GM20431 (cell line): ENCODE measurements around the gene SSX2IP.
"Not testable (repeated sequence)": the region's sequence is repeated elsewhere in the genome, so short reads cannot be mapped to it uniquely, and the experiment has no call there.

Experiments
- in situ Hi-C: fragments of 300-500 bp; cut with MseI, MboI; formaldehyde crosslinking; loops from one replicate; pipeline ENCODE4 v1.15.0; 2020; ENCODE audit warnings: low sequenced_read_pairs; ENCODE audit not compliant: unreplicated experiment

Gene SSX2IP

DNA sequence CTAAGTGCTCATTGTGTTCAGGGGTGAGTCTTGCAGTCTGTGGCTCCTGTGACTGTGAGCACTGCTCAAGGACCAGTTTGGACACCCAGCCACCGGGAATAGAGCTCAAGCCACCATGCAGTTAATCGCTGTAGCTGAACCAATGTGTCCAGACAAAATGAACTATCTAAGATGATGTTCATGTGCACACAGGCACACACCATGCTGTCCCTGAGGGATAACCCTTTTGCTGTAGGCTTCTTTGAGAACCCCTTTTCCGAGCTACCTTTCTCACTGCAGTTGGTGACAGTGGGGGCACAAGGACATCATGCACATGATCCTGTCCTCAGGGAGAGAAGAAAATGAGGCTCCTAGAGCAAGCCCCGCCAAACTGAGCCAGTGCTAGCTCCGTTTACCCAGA is 65.4 kb downstream of the SSX2IP start:
- in situ Hi-C loops: loop anchor here (10.0 kb wide), 1 partner anchor 180 kb away; no protein-coding TSS in a partner anchor

DNA sequence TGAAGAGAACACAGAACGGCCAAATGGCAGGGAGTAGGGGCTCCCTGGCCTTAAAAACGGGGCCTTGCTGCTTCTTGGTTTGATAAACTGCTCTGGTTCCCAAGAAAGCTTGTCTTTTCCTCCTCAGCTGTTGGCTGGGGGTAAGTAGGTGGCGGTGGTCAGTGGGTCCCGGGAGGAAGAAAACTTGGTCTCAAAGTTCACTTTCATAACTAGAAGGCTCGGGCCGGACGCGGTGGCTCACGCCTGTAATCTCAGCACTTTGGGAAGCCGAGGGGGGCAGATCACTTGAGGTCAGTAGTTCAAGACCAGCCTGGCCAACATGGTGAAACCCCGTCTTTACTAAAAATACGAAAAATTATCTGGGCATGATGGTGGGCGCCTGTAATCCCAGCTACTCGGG is 68.7 kb downstream of the SSX2IP start:
- in situ Hi-C loops: loop anchor here (10.0 kb wide), 1 partner anchor 177 kb away; no protein-coding TSS in a partner anchor

DNA sequence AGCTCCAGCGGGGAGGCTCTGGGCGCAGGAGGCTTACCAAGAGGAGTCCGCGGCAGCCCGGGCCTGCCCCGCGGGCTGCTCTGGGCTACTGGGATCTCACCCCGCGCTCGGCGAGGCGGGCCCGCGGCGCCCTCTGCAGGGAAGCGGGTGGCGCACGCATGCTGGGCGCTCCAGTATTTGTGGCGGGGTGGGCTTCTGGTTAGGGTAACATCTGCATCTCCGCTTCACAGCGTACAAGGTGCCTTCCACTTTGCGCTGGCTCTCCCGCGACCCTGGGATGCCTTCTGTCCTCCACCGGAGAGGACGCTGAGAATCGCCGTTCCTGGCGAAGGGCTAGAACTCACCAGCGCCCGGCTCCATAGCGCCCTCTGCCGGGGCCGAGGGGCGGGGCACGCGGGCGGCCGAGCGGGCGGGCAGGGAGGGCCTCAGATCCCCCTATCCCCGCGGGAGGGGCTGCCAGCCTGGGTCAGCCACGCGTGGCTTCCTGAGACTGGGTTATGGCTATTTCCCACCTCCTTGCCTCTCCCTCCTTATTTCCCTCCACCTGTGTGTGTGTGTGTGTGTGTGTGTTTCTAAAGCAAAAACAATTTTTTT is 69.4 kb downstream of the SSX2IP start:
- in situ Hi-C loops: loop anchor here (10.0 kb wide), 1 partner anchor 176 kb away; no protein-coding TSS in a partner anchor

DNA sequence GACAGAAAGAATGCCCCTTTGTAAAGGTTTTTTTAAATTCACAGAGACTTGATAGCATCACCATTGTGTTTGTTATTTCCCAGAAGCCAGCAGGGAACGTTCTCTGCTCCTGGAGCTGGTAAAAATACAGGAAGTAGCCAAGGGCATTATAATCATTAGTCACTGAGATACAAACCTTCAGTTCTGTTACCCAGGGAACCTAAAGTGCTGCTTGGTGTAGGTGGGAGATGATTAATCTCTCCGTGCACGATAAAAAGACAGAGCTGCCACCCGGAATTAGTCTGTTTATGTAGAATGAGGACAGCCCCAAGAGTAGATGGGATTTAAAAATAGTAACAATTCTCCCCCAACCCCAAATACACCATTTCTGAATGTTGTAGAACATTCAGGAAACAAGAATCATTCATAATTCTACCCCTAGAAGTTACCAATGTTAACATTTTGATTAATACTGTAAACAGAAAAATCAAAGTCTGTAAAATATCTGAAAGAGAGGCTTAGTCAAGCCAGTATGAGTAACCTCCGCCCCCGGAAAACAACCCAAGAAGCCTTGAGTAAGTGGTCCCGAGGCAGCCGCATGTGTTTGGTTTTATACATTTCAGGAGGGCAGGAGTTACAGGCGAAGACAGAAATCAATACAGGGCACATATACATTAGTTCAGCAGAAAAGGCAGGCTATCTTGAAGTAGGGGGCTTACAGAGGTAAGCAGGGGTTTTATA is 70.7 kb downstream of the SSX2IP start:
- in situ Hi-C loops: loop anchor here (10.0 kb wide), 1 partner anchor 175 kb away; no protein-coding TSS in a partner anchor

DNA sequence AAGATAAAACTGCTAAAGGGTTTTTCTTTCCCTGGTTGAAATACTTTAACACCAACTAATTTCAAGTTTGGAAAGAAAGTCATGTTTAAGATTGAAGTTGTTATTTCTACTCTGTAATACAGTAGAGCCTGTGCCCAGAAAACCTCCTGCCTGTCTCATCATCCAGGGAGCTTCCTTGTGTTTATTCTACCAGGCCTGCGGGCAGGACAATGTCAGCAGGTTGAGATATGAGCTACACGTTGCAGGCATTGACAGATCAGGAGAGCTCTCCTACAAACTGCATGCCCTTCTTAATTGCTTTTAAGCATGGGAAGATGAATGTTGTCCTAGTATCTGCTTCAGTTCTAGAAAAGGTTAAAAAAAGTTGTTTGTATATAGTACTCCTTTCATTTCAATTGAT is 72.9 kb downstream of the SSX2IP start:
- in situ Hi-C loops: no loop called here

DNA sequence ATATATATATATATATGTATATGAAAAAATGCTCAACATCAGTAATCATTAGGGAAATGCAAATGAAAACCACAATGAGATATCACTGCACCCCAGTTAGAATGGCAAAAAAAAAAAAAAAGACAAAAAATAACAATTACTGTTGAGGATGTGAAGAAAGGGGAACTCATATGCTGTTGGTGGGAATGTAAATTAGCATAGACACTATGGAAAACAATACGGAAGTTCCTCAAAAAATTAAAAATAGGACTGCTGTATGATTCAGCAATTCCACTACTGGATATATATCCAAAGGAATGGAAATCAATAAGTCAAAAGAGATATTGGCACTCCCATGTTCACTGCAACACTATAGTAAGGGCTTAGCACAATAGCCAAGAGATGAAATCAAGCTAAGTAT is 74.5 kb downstream of the SSX2IP start:
- in situ Hi-C loops: no loop called here

DNA sequence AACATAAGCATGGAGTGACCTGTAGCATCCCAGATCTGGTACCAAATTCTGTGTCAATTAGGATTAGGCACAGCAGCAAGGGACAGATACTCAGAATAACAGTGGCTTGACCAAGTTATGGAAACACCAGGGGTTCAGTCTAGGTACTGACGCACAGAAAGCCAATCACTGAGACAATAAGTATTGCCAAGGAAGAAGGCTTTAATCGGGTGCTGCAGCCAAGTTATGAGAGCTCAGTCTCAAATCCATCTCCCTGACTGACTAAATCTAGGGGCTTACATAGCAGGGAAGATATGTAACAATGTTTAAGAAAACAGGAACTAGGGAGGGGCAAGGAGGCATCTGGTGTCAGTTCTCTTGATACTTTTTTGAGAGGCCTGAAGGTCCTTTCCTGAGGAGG is 76.4 kb downstream of the SSX2IP start:
- in situ Hi-C loops: no loop called here

DNA sequence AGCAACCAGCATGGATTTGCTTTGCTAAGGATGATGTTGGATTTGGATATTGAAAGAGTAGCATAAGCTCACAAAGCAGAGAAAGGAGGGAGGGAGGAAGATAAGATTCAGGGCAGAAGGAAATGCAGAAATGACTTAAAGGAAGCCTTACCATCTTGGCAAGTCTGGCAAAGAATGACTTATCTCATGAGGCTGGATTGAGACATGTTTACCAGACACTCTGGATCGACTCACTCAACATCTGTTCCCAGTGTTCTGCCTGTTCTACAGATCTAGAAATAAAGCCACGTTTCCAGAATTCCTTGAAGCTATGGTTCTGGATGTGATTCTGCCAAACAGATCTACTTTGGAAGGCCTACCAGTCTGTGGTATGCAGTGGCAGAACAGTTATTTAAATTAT is 77.2 kb downstream of the SSX2IP start:
- in situ Hi-C loops: no loop called here

DNA sequence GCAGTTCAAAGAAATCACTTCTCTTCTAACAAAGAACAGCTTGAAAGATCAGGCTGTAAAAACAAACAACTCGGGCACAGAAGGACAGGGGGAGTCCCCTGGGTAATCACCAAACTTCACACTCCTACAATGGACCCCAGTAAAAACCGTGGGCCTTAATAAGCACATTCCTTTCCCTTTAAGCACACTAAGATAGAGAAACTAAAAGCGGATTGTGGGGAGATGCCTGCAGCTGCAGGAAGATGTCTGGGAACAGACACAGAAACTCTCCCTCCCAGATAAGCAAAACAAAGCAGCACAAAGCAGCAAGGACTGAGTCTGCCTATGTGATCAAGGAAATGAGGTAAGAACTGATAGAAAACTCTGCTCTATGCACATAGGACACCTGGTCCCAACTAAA is 78.5 kb downstream of the SSX2IP start:
- in situ Hi-C loops: no loop called here

DNA sequence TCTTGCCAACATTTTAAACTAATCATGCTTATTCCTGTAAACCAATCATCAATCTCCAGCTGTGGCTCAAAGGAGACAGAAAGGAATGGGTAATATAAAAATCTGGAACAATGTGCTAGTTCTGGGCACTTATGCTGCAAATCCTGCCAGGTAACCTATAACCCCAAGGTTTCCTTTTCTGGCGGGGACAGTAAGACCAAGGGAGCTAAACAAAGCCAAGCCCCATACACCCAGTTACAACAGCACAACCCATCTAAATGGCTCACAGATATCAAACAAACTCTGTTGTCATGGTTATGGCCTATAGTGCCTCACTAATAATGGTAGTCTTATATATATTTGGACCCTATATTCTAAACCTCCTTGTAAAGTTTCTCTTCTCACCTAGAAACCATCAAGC is 79.2 kb downstream of the SSX2IP start:
- in situ Hi-C loops: no loop called here

DNA sequence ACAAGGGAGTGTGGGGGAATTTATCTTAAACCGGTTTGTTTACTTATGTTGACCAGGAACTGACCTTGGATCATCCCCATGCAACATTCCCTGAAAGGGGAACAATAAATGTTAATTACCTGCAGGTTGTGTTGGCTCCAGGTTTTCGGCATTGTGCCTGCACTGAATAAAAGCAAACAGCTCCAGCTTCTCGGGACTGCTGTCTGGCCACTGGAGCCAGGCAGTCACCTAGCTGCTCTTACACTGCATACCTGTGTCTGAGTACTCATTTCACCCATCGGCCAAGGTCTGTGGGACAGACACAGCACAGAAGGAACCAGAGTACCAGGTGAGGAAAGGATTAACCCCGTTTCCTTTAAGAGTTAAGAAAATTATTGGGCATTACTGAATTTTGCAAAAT is 83.3 kb downstream of the SSX2IP start:
- in situ Hi-C loops: no loop called here

DNA sequence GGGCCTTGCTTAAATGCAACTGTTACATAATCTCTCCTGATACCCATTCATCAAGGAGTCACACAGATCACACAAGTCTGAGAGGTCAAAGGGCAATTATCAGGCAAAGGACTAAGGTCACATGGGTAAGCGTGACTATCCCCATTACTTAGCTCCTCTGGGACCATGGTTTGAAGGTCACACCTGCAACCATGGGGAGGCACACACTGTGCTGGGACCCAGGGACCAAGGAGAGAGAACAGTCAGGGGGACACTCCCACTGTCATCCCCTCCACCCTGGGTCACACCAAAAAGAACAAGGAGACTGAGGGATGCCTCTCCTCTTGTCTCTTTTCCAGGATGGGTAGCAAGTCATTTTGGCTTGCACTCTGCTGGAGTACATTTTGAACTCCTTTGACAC is 85.1 kb downstream of the SSX2IP start:
- in situ Hi-C loops: no loop called here

DNA sequence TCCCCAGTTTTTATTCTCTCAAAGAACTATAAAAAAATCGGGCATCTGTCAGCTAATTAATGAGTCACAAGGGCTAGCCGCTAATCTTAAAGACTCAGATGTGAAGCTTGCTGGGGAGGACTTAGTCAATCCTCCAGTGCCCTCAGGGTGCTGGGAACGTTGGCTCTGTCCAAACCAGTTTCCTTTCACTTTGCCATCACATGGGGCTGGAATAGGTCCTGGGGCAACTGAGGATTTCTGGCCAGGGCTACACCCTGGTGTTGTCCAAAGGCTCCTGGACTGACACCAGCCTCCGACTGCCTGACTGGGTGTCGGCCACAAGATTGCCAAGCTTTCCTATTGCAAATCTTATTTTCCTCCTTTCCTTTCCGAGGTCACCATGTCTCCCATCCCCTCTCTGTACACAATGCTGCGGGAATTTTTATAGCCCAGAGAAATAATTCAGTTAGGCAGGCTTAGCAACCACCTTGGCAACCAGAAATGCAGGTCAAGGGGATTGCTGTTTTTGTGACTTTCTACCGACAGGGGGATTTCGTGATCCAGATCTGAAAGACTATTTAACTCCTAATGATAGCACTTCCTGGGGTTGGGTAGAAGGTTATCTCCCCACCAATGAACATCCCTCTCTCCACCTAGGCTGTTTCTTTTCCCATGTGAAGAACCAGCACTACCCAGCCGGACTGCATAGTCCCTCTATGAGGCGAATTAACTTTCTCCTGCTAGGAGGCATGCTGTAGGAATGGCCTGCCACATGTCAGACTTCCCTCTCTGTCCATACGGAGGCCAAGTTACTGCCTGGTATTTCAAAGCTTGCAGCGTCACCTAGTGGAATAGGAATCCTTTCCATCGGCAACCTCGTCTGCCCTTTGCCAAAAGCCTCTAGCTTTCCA is 86.1 kb downstream of the SSX2IP start:
- in situ Hi-C loops: no loop called here

DNA sequence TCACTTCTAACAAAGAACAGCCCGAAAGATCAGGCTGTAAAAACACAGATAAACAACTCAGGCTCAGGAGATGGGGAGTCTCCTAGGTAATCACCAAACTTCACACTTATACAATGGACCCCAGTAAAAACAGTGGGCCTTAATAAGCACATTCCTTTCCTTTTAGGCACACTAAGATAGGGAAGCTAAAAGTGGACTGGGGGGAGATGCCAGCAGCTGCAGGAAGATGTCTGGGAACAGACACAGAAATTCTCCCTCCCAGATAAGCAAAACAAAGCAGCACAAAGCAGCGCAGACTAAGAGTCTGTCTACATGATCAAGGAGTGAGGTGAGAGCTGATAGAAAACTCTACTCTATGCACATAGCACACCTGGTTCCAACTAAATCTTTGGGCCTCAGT is 87.0 kb downstream of the SSX2IP start:
- in situ Hi-C loops: no loop called here

DNA sequence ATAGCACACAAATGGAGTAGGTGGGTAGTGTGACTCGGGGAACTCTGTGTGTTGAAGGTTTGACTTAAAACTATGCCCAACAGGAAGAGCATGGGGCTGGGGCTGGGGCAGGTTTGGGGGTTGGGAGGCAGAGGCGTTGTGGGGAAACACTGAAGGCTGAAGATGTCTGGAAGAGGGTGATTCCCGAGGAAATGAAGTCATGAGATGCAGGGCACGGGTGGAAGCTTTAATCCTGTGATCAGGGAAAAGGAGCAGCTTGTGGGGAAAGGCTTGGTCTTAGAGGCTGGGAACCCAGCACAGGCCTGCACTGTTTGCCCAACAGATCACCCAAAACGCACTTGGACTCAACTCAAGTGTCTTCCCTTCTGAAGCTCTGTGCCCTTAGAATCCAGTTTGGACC is 89.5 kb downstream of the SSX2IP start:
- in situ Hi-C loops: no loop called here

DNA sequence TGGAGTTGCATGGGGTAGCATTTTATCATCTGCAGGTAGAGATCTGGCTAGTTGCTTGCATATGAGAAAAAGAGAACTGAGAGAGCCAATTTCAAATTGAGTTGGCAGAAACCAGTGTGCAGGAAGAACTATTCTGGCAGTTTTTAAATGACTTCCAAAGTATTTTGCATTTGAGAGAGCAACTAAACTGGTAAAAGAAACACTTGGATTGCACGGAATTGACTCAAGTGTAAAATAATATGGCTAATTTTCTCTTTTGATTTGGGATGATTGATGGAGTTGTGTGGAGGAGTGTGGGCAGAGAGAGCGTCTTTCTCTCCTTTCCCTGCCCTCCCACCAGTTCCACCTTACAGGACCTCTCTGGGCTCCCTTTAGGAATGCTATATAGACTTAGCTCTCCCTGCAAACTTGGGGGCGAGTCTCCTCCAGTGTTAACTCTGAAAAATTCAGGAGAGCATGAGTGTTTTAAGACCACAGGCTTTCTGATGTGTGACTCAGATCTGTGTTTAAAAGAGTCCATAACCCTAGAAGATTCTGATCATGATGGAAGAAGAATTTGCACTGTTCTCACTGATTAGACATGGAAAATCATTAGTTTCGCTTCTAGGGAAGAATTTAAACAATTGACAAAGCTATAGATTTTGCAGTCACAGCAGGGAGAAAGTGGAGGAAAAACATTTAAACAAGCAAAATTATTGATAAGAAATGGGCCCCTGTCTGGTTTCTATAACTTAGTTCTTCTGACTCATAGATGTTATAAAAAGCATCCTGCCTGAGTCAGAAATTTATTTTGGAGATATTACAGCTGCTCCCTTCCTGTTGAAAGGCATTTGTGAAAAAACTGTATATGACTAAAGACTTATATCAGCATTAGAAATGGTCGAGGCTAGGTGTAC is 91.2 kb downstream of the SSX2IP start:
- in situ Hi-C loops: no loop called here

DNA sequence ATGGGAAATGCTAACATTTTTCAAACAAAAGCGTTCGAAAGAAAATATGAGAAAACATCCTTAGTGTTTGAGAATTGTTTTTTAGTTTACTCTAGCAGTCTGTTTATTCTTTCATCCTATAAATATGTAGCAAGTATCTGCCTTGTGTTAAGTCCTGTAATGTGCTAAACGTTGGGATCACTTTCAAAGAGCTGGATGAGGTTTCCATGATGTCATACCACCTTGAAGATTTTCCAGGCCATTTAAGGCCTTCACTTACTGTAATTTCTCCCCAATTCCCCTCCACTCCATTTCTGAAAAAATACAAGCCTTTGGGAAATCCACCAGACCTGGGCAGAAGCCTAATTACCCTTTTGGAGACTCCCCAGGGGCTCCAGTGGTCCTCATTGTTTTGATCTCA is 91.8 kb downstream of the SSX2IP start:
- in situ Hi-C loops: no loop called here

DNA sequence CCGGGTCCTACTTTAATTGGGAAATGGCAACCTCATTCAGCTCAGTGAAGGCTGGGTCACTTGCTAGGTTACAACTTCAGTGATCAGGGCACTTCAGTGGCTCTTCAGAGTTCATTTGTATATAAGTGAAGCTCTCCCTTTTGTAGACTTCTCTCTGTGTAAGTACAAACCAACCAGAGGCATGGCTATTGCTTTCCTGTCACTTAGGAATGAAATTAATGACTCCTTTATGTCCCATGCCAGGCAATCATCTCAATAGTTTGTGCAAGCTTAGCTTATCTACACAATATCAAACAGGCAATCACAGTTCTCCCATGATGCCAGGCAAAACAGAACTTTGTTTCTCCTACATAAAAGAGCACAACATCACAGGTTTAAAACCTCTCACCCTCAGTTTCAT is 93.2 kb downstream of the SSX2IP start:
- in situ Hi-C loops: no loop called here

DNA sequence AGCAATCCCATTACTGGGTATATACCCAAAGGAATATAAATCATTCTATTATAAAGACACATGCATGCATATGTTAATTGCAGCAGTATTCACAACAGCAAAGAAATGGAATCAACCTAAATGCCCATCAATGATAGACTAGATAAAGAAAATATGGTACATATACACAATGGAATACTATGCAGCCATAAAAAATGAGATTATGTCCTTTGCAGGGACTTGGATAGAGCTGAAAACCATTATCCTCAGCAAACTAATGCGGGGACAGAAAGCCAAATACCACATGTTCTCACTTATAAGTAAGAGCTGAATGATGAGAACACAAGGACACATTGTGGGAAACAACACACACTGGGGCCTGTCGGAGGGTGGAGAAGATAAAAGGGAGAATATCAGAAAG is 95.3 kb downstream of the SSX2IP start:
- in situ Hi-C loops: not testable (repeated sequence)
